ENCODE measurements around the gene HEG1.
A peak's percentile ranks its signal among the peaks of the same experiment; 100 is the strongest.

DNA sequence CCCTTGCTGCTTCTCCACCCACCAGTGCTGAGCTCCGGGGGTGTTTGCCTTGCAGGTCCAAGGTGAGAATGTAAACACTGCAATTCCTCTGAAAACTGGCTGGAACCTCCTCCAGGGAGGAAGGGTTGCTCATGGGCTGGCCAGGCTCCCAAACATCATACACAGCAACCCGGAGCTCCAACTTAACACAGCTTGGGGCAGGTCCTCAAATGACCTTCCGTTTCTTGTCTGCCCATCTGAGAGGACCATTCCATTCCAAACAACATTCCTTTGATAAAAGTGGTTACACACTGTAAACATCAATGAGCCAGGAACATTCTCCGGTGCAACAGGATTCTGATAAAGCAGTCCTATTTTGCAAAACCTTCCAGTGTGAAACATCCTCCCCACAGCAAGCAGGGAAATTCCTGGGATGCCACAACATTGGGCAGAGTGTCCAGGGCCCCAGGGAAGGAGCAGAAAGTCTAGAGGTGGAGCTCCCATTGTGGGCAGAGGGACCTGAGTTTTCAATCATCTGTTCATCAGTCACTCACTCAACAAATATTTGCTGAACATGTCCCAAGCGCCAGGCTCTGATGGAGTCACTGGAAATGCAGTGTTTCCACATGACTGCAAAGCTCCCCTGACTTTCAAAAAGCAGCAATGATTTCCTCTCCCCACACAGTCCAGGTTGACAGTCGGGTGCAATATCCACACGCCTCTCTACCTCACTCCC, 7.3 kb upstream of the HEG1 start:
- TF ChIP-seq, protein P1, sequence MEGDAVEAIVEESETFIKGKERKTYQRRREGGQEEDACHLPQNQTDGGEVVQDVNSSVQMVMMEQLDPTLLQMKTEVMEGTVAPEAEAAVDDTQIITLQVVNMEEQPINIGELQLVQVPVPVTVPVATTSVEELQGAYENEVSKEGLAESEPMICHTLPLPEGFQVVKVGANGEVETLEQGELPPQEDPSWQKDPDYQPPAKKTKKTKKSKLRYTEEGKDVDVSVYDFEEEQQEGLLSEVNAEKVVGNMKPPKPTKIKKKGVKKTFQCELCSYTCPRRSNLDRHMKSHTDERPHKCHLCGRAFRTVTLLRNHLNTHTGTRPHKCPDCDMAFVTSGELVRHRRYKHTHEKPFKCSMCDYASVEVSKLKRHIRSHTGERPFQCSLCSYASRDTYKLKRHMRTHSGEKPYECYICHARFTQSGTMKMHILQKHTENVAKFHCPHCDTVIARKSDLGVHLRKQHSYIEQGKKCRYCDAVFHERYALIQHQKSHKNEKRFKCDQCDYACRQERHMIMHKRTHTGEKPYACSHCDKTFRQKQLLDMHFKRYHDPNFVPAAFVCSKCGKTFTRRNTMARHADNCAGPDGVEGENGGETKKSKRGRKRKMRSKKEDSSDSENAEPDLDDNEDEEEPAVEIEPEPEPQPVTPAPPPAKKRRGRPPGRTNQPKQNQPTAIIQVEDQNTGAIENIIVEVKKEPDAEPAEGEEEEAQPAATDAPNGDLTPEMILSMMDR (IDR thresholded peaks at IDR 0.05): no peak
- TF ChIP-seq CREB1 (CRISPR knock-in tag; IDR thresholded peaks at IDR 0.05): no peak
- TF ChIP-seq ZNF232 (CRISPR knock-in tag; IDR thresholded peaks at IDR 0.05): no peak
- TF ChIP-seq NR1H2 (CRISPR knock-in tag; IDR thresholded peaks at IDR 0.05): no peak
- TF ChIP-seq JUN (CRISPR knock-in tag; IDR thresholded peaks at IDR 0.05): no peak
- TF ChIP-seq, protein P2, sequence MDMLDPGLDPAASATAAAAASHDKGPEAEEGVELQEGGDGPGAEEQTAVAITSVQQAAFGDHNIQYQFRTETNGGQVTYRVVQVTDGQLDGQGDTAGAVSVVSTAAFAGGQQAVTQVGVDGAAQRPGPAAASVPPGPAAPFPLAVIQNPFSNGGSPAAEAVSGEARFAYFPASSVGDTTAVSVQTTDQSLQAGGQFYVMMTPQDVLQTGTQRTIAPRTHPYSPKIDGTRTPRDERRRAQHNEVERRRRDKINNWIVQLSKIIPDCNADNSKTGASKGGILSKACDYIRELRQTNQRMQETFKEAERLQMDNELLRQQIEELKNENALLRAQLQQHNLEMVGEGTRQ (CRISPR knock-in tag; IDR thresholded peaks at IDR 0.05): no peak
- TF ChIP-seq GABPB1 (CRISPR knock-in tag; IDR thresholded peaks at IDR 0.05): peak; percentile 60; the same call in 1 of the 2 replicates
